HK-2 (cell line): ENCODE measurements around the gene GOLIM4.
"Not testable (repeated sequence)": the region's sequence is repeated elsewhere in the genome, so short reads cannot be mapped to it uniquely, and the experiment has no call there.

Experiments used
- DNase-seq: peaks from one replicate; pipeline ENCODE4 v3.0.0-alpha.2; 2018; ENCODE audit not compliant: unreplicated experiment

The GOLIM4 gene

GRCh38 chr3:168095611-168096209 is at the start of gene GOLIM4:
GOLIM4 (minus strand) TSS chr3:168095924; CDS start chr3:168095285, 639 bp downstream.
- peak; percentile 99 for DNase-seq

GRCh38 chr3:168141405-168141998 is 45.8 kb upstream of the GOLIM4 start:
- DNase-seq = no peak

GRCh38 chr3:168139947-168140346 is 44.2 kb upstream of the GOLIM4 start:
- DNase-seq = no peak

- DNase-seq = no peak
These were observed 42.7 kb upstream of the GOLIM4 start for GRCh38 chr3:168138421-168138820.

- DNase-seq = peak; percentile 7
These were observed 39.2 kb upstream of the GOLIM4 start for GRCh38 chr3:168134931-168135330.

- not testable (repeated sequence) for DNase-seq
These were observed 34.5 kb upstream of the GOLIM4 start for GRCh38 chr3:168130250-168130649.

GRCh38 chr3:168128463-168128862 is 32.7 kb upstream of the GOLIM4 start:
- not testable (repeated sequence) for DNase-seq

GRCh38 chr3:168127466-168127865 is 31.7 kb upstream of the GOLIM4 start:
- no peak for DNase-seq

GRCh38 chr3:168124791-168125190 is 29.1 kb upstream of the GOLIM4 start:
- no peak for DNase-seq

GRCh38 chr3:168124291-168124690 is 28.6 kb upstream of the GOLIM4 start:
- no peak for DNase-seq

GRCh38 chr3:168123201-168124176 is 27.8 kb upstream of the GOLIM4 start:
- DNase-seq = no peak

- DNase-seq = no peak
These were observed 25.7 kb upstream of the GOLIM4 start for GRCh38 chr3:168121184-168122017.

- DNase-seq = no peak
These were observed 22.2 kb upstream of the GOLIM4 start for GRCh38 chr3:168117853-168118313.

- DNase-seq = no peak
These were observed 21.3 kb upstream of the GOLIM4 start for GRCh38 chr3:168117059-168117458.

GRCh38 chr3:168116279-168116678 is 20.6 kb upstream of the GOLIM4 start:
- DNase-seq = no peak

- DNase-seq = no peak
These were observed 18.1 kb upstream of the GOLIM4 start for GRCh38 chr3:168113848-168114247.

GRCh38 chr3:168112894-168113293 is 17.2 kb upstream of the GOLIM4 start:
- no peak for DNase-seq

- DNase-seq = no peak
These were observed 8.6 kb upstream of the GOLIM4 start for GRCh38 chr3:168104361-168104760.

GRCh38 chr3:168102735-168103410 is 7.1 kb upstream of the GOLIM4 start:
- no peak for DNase-seq

GRCh38 chr3:168100777-168101492 is 5.2 kb upstream of the GOLIM4 start:
- no peak for DNase-seq
